ENCODE measurements around the gene ARMC9. TPM values are rescaled to one million over a fixed set of nuclear protein-coding genes. Genes with fewer than 3 reads are reported as not detected.

Gene ARMC9
- total and polyA plus RNA-seq, 4 donors, result 20.5 to 51.6 (median 38.6) TPM

- no peak for TF ChIP-seq CTCF (IDR thresholded peaks at IDR 0.05; ENCODE audit: control extremely low read depth, extremely low read depth)
- Histone ChIP-seq H3K4me3 (no peak overlapping the region), H3K27me3 (ENCODE audit: control insufficient read depth in 3 of 3, insufficient read depth in 3 of 3, low read length in 2 of 3) (no peaks in the 10 kb centered on the region), H3K36me3 (ENCODE audit: control insufficient read depth in 4 of 4, insufficient read depth in 4 of 4, low read length in 4 of 4) (peaks cover 0 to 5% (median 0%) of the 10 kb centered on the region in 4 donors), H3K9me3 (ENCODE audit: control insufficient read depth in 4 of 4, insufficient read depth in 3 of 4, low read length in 3 of 4) (no peaks in the 10 kb centered on the region), H3K4me1 (ENCODE audit: control insufficient read depth in 5 of 5, insufficient read depth in 5 of 5, low read length in 5 of 5) (peaks cover 0 to 3% (median 0%) of the 10 kb centered on the region in 5 donors), H3K9ac (ENCODE audit: insufficient read depth in 1 of 2, low read length in 2 of 2) (no peak overlapping the region), H3K27ac (ENCODE audit: low read depth in 1 of 2, low read length in 1 of 2) (peak overlapping the region in 1 of 2 donors; percentile 47)
- DNase-seq, result no peak
- ATAC-seq (ENCODE audit: insufficient read depth, low FRiP score), result no peak
- 80 to 83% methylated on average over 23 of the region's 23 CpGs for WGBS, 2 donors
Measured at GRCh38 chr2:231369580-231370428, 171.4 kb downstream of the ARMC9 start.

GRCh38 chr2:231370429-231370748, 172.0 kb downstream of the ARMC9 start:
- no peak overlapping the region for H3K9ac ChIP-seq (ENCODE audit: insufficient read depth in 1 of 2, low read length in 2 of 2)
- no peak for DNase-seq
- no peak for TF ChIP-seq CTCF (IDR thresholded peaks at IDR 0.05; ENCODE audit: control extremely low read depth, extremely low read depth)
- 90 to 92% methylated on average over 6 of the region's 6 CpGs for WGBS, 2 donors
- peaks cover 0 to 5% (median 0%) of the 10 kb centered on the region in 4 donors for H3K36me3 ChIP-seq (ENCODE audit: control insufficient read depth in 4 of 4, insufficient read depth in 4 of 4, low read length in 4 of 4)
- peak overlapping the region in 1 of 2 donors; percentile 47 for H3K27ac ChIP-seq (ENCODE audit: low read depth in 1 of 2, low read length in 1 of 2)
- no peaks in the 10 kb centered on the region for H3K9me3 ChIP-seq (ENCODE audit: control insufficient read depth in 4 of 4, insufficient read depth in 3 of 4, low read length in 3 of 4)
- no peak overlapping the region for H3K4me3 ChIP-seq
- ATAC-seq (ENCODE audit: insufficient read depth, low FRiP score), result no peak
- H3K4me1 ChIP-seq (ENCODE audit: control insufficient read depth in 5 of 5, insufficient read depth in 5 of 5, low read length in 5 of 5), result no peaks in the 10 kb centered on the region
- H3K27me3 ChIP-seq (ENCODE audit: control insufficient read depth in 3 of 3, insufficient read depth in 3 of 3, low read length in 2 of 3), result no peaks in the 10 kb centered on the region

GRCh38 chr2:231370749-231371429, 172.5 kb downstream of the ARMC9 start:
- no peaks in the 10 kb centered on the region for H3K27me3 ChIP-seq (ENCODE audit: control insufficient read depth in 3 of 3, insufficient read depth in 3 of 3, low read length in 2 of 3)
- H3K36me3 ChIP-seq (ENCODE audit: control insufficient read depth in 4 of 4, insufficient read depth in 4 of 4, low read length in 4 of 4), result peaks cover 0 to 3% (median 0%) of the 10 kb centered on the region in 4 donors
- DNase-seq, result no peak
- WGBS, 2 donors, result 69 to 84% methylated on average over 21 of the region's 21 CpGs
- ATAC-seq (ENCODE audit: insufficient read depth, low FRiP score), result no peak
- H3K9me3 ChIP-seq (ENCODE audit: control insufficient read depth in 4 of 4, insufficient read depth in 3 of 4, low read length in 3 of 4), result no peaks in the 10 kb centered on the region
- H3K4me3 ChIP-seq, result no peak overlapping the region
- no peaks in the 10 kb centered on the region for H3K4me1 ChIP-seq (ENCODE audit: control insufficient read depth in 5 of 5, insufficient read depth in 5 of 5, low read length in 5 of 5)
- no peak overlapping the region for H3K27ac ChIP-seq (ENCODE audit: low read depth in 1 of 2, low read length in 1 of 2)
- no peak overlapping the region for H3K9ac ChIP-seq (ENCODE audit: insufficient read depth in 1 of 2, low read length in 2 of 2)
- TF ChIP-seq CTCF (IDR thresholded peaks at IDR 0.05; ENCODE audit: control extremely low read depth, extremely low read depth), result no peak

All from lung (tissue), 12 donors.